ENCODE measurements around the gene TTLL5.

Gene TTLL5

GRCh38 chr14:75738192-75738591 lies 77.1 kb downstream of the TTLL5 start:
- no peak for DNase-seq (ENCODE audit: low read depth in 2 of 2)

- DNase-seq (ENCODE audit: low read depth in 2 of 2), result no peak
Observed at GRCh38 chr14:75742867-75743266, 81.8 kb downstream of the TTLL5 start.

DNA sequence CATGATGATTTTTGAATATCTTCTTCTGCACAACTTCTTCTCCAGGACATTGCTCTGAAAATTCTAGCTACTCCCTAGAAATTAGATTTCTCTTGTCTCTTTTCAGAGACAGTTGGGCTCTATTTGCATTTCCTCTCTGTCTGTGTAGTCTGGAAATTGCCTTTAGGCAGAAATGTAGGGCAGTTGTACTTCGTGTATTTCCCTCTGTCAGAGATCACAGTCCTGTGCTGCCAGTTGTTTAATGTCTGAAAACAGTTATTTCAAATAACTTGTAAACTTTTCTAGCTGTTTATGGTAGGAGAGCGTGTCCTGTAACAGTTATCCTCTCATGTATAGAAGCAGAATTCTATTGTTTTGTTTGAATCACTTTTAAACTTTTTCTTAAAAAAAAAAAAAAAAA lies 86.9 kb downstream of the TTLL5 start:
- DNase-seq (ENCODE audit: low read depth in 2 of 2), result no peak

GRCh38 chr14:75748336-75748735 lies 87.3 kb downstream of the TTLL5 start:
- DNase-seq (ENCODE audit: low read depth in 2 of 2), result no peak

- DNase-seq (ENCODE audit: low read depth in 2 of 2), result no peak
Observed at GRCh38 chr14:75751296-75751695, 90.2 kb downstream of the TTLL5 start.

- DNase-seq (ENCODE audit: low read depth in 2 of 2), result no peak
Observed at GRCh38 chr14:75752086-75752485, 91.0 kb downstream of the TTLL5 start.

DNA sequence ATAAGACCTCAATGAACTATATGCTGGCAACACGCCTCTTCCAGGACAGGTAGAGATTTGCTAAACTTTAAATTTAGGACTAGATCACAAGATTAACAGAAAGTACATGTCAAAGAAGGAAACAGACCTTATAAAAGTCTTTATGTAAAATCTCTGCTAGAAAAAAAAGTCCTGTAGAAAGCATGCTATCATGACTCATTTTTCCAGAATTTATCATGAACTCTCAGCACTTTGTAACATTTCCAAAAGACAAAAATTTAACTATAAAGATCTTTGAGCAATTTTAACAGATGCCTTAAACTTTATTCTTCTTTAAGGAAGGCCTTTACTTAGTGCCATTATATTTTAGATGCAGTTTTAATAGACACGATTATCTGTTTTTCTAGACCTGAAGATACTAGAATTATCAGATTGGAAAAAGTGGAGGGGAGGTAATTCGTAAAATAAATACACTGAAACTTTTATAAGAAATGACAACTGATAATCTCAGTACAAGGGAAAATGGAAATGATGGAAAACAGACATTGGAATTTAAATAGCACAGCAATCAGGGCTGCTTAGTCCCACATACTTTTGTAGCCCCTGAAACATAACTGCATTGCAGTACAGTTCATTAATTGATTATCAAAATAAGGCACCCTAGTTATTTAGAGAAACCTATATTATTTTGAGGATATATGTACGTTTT lies 92.0 kb downstream of the TTLL5 start:
- DNase-seq (ENCODE audit: low read depth in 2 of 2), result no peak

DNA sequence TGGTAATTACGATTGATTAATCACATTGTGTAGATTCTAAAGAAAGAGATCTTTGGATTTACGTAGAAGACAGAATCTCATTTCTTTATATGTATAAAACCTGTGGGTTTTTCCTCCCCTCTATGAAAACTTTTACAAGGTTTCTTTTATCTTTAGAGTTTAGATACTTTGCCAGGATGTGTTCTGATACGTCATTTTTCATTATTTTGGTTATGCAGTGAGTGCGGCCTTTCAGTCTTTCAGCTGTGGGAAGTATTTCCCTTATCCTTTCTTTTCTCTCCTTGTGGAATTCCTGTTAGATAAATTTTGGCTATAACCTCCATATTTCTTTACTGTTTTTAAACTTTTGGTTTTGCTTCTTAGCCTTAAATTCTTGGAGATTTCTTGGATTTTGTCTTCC lies 92.7 kb downstream of the TTLL5 start:
- DNase-seq (ENCODE audit: low read depth in 2 of 2), result no peak

DNA sequence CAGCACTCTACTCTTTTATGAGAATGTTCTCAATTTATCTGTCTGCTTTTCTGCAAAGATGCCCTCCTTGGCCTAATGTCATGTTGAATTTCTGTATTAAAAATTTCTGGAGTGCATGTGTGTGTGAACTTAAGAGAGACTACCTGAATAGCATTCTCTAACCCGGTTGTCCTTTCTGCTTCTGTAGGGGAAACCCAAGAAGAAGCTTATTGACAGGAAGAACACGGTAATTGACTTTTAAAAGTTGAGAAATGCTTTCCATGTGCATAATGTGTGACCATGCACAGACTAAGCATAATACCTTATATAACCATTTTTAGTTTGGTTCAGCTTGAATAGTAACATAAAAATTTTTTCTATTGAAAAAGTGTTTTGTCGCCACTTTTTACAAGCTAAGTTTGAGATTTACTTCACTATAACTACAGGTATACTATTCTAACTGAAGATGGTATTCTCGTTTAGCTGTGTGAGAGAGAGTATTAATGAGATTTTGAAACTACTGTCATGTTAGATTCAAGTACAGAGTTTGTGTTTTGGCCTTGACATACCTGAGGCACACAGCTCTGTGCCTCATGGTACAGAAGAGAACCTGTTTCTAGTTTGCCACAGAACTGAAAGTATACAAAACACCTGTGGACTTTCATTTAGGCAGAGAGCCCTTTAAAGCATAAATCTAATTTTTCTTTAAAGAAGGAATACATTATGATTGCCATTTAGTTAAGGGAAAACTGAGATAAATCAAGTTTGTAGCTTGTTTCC lies 96.8 kb downstream of the TTLL5 start:
- no peak for DNase-seq (ENCODE audit: low read depth in 2 of 2)

GRCh38 chr14:75764020-75764419 lies 103.0 kb downstream of the TTLL5 start:
- DNase-seq (ENCODE audit: low read depth in 2 of 2), result no peak

GRCh38 chr14:75769047-75769685 lies 108.1 kb downstream of the TTLL5 start:
- no peak for DNase-seq (ENCODE audit: low read depth in 2 of 2)

DNA sequence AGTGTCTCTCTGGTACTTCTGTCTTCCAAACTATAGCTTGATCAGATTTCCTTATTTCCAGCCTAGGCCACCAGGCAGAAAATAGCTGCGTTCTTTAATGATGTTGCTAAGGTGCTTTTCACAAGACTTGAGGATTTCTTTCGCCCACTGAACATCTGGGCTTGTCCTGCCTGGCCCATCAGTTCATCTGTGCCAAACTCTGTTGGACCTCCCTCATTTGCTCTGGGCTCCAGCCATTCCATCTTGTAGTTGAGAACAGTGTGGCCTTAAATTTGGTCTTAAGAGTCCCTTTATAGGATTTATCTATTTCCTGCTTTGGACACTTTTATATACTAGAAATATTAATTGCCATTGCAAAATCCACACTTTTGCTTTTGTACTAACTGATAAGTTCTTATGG lies 109.6 kb downstream of the TTLL5 start:
- no peak for DNase-seq (ENCODE audit: low read depth in 2 of 2)

GRCh38 chr14:75771595-75771994 lies 110.5 kb downstream of the TTLL5 start:
- no peak for DNase-seq (ENCODE audit: low read depth in 2 of 2)

- DNase-seq (ENCODE audit: low read depth in 2 of 2), result no peak
Observed at GRCh38 chr14:75773046-75773445, 112.0 kb downstream of the TTLL5 start.

DNA sequence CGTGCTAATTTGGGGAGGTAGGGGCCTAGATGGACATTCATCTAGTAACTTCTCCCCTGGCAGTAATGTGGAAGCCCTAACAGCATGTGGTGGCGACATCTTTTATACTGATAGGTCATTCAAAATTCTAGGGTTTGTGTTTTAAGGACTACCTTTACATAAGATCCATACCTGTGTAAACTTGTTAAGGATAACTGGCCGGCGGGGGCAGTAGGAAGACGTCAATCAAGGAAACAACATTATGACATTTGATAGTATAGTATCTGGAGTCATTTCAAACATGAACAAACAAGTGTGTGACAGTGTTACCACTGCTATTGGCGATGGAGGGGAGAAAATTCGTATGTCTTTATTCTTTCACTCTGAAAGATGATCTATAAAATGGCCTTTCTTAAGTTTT lies 120.0 kb downstream of the TTLL5 start:
- DNase-seq (ENCODE audit: low read depth in 2 of 2), result no peak

GRCh38 chr14:75783184-75783583 lies 122.1 kb downstream of the TTLL5 start:
- no peak for DNase-seq (ENCODE audit: low read depth in 2 of 2)

GRCh38 chr14:75783602-75784313 lies 122.7 kb downstream of the TTLL5 start:
- no peak for DNase-seq (ENCODE audit: low read depth in 2 of 2)

GRCh38 chr14:75784314-75784686 lies 123.3 kb downstream of the TTLL5 start:
- no peak for DNase-seq (ENCODE audit: low read depth in 2 of 2)

GRCh38 chr14:75793806-75794205 lies 132.8 kb downstream of the TTLL5 start:
- DNase-seq (ENCODE audit: low read depth in 2 of 2), result no peak

DNA sequence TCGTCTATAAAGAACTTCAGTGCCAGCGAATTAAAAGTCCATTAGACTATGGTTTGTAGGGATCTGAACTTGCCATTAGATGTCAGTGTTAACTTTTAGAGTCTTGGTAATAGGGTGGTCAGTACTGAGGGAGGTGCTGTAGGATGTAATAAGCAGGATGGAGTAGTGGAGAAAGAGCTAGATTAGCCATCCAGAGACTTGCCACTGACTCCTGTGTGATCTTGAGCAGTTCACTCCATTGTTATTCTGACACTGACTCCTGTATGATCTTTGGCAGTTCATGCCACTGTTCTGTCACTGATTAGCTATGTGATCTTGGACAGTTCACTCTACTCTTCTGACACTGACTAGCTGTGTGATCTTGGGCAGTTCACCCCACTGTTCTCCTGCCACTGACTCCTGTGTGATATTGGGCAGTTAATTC lies 133.6 kb downstream of the TTLL5 start:
- DNase-seq (ENCODE audit: low read depth in 2 of 2), result no peak

DNA sequence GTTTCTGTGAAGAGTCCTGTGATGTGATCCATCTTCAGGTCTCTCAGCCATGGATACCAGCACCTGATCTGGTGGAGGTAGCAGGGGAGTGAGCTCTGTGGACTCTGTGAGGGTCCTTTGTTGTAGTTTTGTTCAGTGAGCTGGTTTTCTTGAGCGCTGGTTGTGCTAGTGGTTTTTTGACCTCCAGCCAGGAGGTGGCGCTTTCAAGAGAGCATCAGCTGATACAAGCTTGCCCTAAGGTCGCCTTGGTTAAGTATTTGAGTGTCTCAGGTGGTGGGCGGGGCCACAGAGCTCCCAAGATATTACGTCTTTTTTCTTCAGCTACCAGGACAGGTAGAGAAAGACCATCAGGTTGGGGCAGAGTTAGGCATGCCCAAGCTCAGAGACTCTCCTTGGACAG lies 139.7 kb downstream of the TTLL5 start:
- DNase-seq (ENCODE audit: low read depth in 2 of 2), result no peak

- DNase-seq (ENCODE audit: low read depth in 2 of 2), result no peak
Observed at GRCh38 chr14:75802486-75802885, 141.4 kb downstream of the TTLL5 start.

Measured in stimulated activated CD4-positive, alpha-beta T cell treated with anti-CD3 and anti-CD28 coated beads, Interleukin-1b, Interleukin-23, amount 100 ng/mL, for 4 hours (primary cell).